WTC11 (cell line): ENCODE results near the gene GSG1L. TPM values are rescaled to one million over a fixed set of nuclear protein-coding genes. Genes with fewer than 3 reads are reported as not detected.

Source experiments
- ATAC-seq: fragments of 200-7000 bp; cut with Tn5 transposase; 2 replicates; pipeline ENCODE4 v1.10.0; 2021; ENCODE audit warnings: mild to moderate bottlenecking, moderate library complexity
- CTCF ChIA-PET: fragments of 300-600 bp; sonication (Branson Sonifier 250); formaldehyde crosslinking; loops from one replicate; lab custom pipeline; 2021; ENCODE audit warnings: antibody characterized with exemption; lab: Charles Lee
- POLR2A ChIA-PET: fragments of 350-600 bp; sonication (Branson Sonifier 250); formaldehyde crosslinking; loops from one replicate; lab custom pipeline; 2021; ENCODE audit warnings: antibody characterized with exemption; lab: Charles Lee
- DNase-seq: peaks from one replicate; pipeline ENCODE4 v3.0.0; 2021; ENCODE audit warnings: low spot score
- H3K27ac Mint-ChIP-seq: 2 replicates; pipeline ENCODE4 v1.8.0; 2021; ENCODE audit warnings: mixed read lengths
- H3K27me3 Mint-ChIP-seq: 2 replicates; pipeline ENCODE4 v1.8.0; 2021; ENCODE audit warnings: low read depth, mild to moderate bottlenecking, moderate library complexity, mixed read lengths
- H3K36me3 Mint-ChIP-seq: 2 replicates; pipeline ENCODE4 v1.8.0; 2021; ENCODE audit warnings: mixed read lengths
- H3K4me1 Mint-ChIP-seq: 2 replicates; pipeline ENCODE4 v1.8.0; 2022; ENCODE audit warnings: mixed read lengths
- H3K4me3 Mint-ChIP-seq: 2 replicates; pipeline ENCODE4 v1.8.0; 2021; ENCODE audit warnings: mild to moderate bottlenecking, moderate library complexity, mixed read lengths
- H3K9me3 Mint-ChIP-seq: 2 replicates; pipeline ENCODE4 v1.8.0; 2021; ENCODE audit warnings: mixed read lengths
- EMX1 ChIP-seq: fragments of 250-450 bp; sonication (Bioruptor Pico); IDR thresholded peaks from 2 replicates; pipeline ENCODE4 v1.8.0; 2021; ENCODE audit warnings: mild to moderate bottlenecking
- ETV6 ChIP-seq: sonication (generic); formaldehyde crosslinking; IDR thresholded peaks from 2 replicates; pipeline ENCODE4 v1.8.1; 2022; ENCODE audit warnings: mild to moderate bottlenecking, missing genetic modification reagents
- FOXP1 ChIP-seq: sonication (generic); formaldehyde crosslinking; IDR thresholded peaks from 2 replicates; pipeline ENCODE4 v1.8.0; 2022; ENCODE audit warnings: missing genetic modification reagents, mild to moderate bottlenecking, moderate library complexity, borderline replicate concordance
- GABPB1 ChIP-seq: sonication (generic); formaldehyde crosslinking; IDR thresholded peaks from 2 replicates; pipeline ENCODE4 v1.8.1; 2023; ENCODE audit warnings: mild to moderate bottlenecking, missing genetic modification reagents
- IRF2 ChIP-seq: sonication (generic); formaldehyde crosslinking; IDR thresholded peaks from 2 replicates; pipeline ENCODE4 v1.8.0; 2022; ENCODE audit warnings: low read depth, missing genetic modification reagents, borderline replicate concordance
- JUN ChIP-seq: sonication (generic); formaldehyde crosslinking; IDR thresholded peaks from 2 replicates; pipeline ENCODE4 v1.8.0; 2023; ENCODE audit warnings: mild to moderate bottlenecking, missing genetic modification reagents
- NR1H2 ChIP-seq: sonication (generic); formaldehyde crosslinking; IDR thresholded peaks from 2 replicates; pipeline ENCODE4 v1.9.0; 2021; ENCODE audit warnings: mild to moderate bottlenecking, moderate library complexity, missing genetic modification reagents
- OVOL2 ChIP-seq: fragments of 250-450 bp; sonication (Bioruptor Pico); IDR thresholded peaks from 2 replicates; pipeline ENCODE4 v1.9.0; 2021; ENCODE audit warnings: mild to moderate bottlenecking, borderline replicate concordance
- SOX15 ChIP-seq: fragments of 250-450 bp; sonication (Bioruptor Pico); IDR thresholded peaks from 2 replicates; pipeline ENCODE4 v1.9.0; 2021; ENCODE audit warnings: mild to moderate bottlenecking
- SP1 ChIP-seq: sonication (generic); formaldehyde crosslinking; conservative IDR thresholded peaks from 2 replicates; pipeline ENCODE4 v1.8.1; 2022; ENCODE audit warnings: missing genetic modification reagents
- TP53 ChIP-seq: sonication (generic); formaldehyde crosslinking; IDR thresholded peaks from 2 replicates; pipeline ENCODE4 v1.8.1; 2023; ENCODE audit warnings: mild to moderate bottlenecking, missing genetic modification reagents
- ZNF121 ChIP-seq: sonication (generic); formaldehyde crosslinking; IDR thresholded peaks from 2 replicates; pipeline ENCODE4 v1.8.0; 2023; ENCODE audit warnings: missing genetic modification reagents
- ZNF138 ChIP-seq: sonication (generic); formaldehyde crosslinking; conservative IDR thresholded peaks from 2 replicates; pipeline ENCODE4 v1.8.1; 2022; ENCODE audit warnings: mild to moderate bottlenecking, moderate library complexity, missing genetic modification reagents
- ZNF232 ChIP-seq: sonication (generic); formaldehyde crosslinking; IDR thresholded peaks from 2 replicates; pipeline ENCODE4 v1.8.0; 2022; ENCODE audit warnings: mild to moderate bottlenecking, missing genetic modification reagents
- ZNF317 ChIP-seq: sonication (generic); formaldehyde crosslinking; IDR thresholded peaks from 2 replicates; pipeline ENCODE4 v1.8.1; 2023; ENCODE audit warnings: low read depth, mild to moderate bottlenecking, moderate library complexity, missing genetic modification reagents, borderline replicate concordance
- total RNA-seq: library from RNA; stranded (reverse); gene quantifications from 3 replicates; pipeline ENCODE4 v1.2.3, GENCODE V29; 2021
- TF ChIP-seq, protein P1 (sequence below): fragments of 250-450 bp; sonication (Bioruptor Pico); IDR thresholded peaks from 2 replicates; pipeline ENCODE4 v1.8.0; 2021; ENCODE audit warnings: mild to moderate bottlenecking
- TF ChIP-seq, protein P2 (sequence below): sonication (generic); formaldehyde crosslinking; IDR thresholded peaks from 2 replicates; pipeline ENCODE4 v1.8.1; 2023; ENCODE audit warnings: mild to moderate bottlenecking, moderate library complexity, missing genetic modification reagents
- TF ChIP-seq, protein P3 (sequence below): sonication (generic); formaldehyde crosslinking; IDR thresholded peaks from 2 replicates; pipeline ENCODE4 v1.8.1; 2023; ENCODE audit warnings: mild to moderate bottlenecking, missing genetic modification reagents, moderate library complexity
- TF ChIP-seq, protein P4 (sequence below): sonication (generic); formaldehyde crosslinking; IDR thresholded peaks from 2 replicates; pipeline ENCODE4 v1.8.0; 2023; ENCODE audit warnings: missing genetic modification reagents, mild to moderate bottlenecking, borderline replicate concordance
- TF ChIP-seq, protein P5 (sequence below): fragments of 250-450 bp; sonication (Bioruptor Pico); IDR thresholded peaks from 2 replicates; pipeline ENCODE4 v1.9.0; 2021; ENCODE audit warnings: mild to moderate bottlenecking
- TF ChIP-seq, protein P6 (sequence below): sonication (generic); formaldehyde crosslinking; IDR thresholded peaks from 2 replicates; pipeline ENCODE4 v1.8.1; 2022; ENCODE audit warnings: low read depth, missing genetic modification reagents, borderline replicate concordance
- TF ChIP-seq, protein P7 (sequence below): sonication (generic); formaldehyde crosslinking; IDR thresholded peaks from 2 replicates; pipeline ENCODE4 v1.8.1; 2022; ENCODE audit warnings: mild to moderate bottlenecking, moderate library complexity, missing genetic modification reagents
- TF ChIP-seq, protein P8 (sequence below): sonication (generic); formaldehyde crosslinking; IDR thresholded peaks from 2 replicates; pipeline ENCODE4 v1.8.0; 2022; ENCODE audit warnings: mild to moderate bottlenecking, missing genetic modification reagents

Gene GSG1L
- total RNA-seq, 1 experiment from 2014 or later = 0.28 TPM

DNA sequence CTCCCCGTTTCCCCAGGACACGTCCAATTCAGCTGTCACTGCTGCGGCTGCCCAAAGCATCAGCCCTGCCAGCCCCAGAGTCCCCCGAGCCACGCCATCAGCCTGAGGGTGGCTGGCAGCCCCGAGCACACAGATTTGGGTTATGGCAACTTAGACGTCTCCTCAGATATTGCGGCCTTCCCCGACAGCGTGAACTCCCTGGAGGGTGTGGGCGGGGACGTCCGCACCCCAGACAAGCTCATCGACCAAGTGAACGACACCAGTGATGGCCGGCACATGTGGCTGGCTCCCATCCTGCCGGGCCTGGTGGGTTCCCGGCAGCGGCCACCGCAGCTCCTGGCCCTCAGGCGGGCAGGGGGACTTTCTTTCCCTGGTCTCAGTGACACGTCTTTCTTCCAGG lies 288.7 kb downstream of the GSG1L start:
- POLR2A ChIA-PET = no interaction called here
- Mint-ChIP-seq H3K36me3 (no peaks in the 10 kb centered on the region), H3K27ac (no peak overlapping the region), H3K4me1 (0 out of 2 replicates have a peak, but pooled peaks cover 2% of the 10 kb centered on the region), H3K9me3 (no peaks in the 10 kb centered on the region), H3K4me3 (no peak overlapping the region), H3K27me3 (no peaks in the 10 kb centered on the region)
- TF ChIP-seq, protein P1, sequence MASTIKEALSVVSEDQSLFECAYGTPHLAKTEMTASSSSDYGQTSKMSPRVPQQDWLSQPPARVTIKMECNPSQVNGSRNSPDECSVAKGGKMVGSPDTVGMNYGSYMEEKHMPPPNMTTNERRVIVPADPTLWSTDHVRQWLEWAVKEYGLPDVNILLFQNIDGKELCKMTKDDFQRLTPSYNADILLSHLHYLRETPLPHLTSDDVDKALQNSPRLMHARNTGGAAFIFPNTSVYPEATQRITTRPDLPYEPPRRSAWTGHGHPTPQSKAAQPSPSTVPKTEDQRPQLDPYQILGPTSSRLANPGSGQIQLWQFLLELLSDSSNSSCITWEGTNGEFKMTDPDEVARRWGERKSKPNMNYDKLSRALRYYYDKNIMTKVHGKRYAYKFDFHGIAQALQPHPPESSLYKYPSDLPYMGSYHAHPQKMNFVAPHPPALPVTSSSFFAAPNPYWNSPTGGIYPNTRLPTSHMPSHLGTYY (CRISPR knock-in tag) = no peak
- TF ChIP-seq TP53 = no peak
- no peak for TF ChIP-seq JUN (CRISPR knock-in tag)
- TF ChIP-seq, protein P2, sequence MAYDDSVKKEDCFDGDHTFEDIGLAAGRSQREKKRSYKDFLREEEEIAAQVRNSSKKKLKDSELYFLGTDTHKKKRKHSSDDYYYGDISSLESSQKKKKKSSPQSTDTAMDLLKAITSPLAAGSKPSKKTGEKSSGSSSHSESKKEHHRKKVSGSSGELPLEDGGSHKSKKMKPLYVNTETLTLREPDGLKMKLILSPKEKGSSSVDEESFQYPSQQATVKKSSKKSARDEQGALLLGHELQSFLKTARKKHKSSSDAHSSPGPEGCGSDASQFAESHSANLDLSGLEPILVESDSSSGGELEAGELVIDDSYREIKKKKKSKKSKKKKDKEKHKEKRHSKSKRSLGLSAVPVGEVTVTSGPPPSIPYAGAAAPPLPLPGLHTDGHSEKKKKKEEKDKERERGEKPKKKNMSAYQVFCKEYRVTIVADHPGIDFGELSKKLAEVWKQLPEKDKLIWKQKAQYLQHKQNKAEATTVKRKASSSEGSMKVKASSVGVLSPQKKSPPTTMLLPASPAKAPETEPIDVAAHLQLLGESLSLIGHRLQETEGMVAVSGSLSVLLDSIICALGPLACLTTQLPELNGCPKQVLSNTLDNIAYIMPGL = no peak
- no peak for TF ChIP-seq FOXP1 (CRISPR knock-in tag)
- TF ChIP-seq EMX1 (CRISPR knock-in tag) = no peak
- TF ChIP-seq ETV6 (CRISPR knock-in tag) = no peak
- no peak for TF ChIP-seq ZNF121 (CRISPR knock-in tag)
- TF ChIP-seq ZNF138 (CRISPR knock-in tag) = no peak
- no peak for TF ChIP-seq SOX15 (CRISPR knock-in tag)
- no peak for TF ChIP-seq NR1H2 (CRISPR knock-in tag)
- TF ChIP-seq, protein P3, sequence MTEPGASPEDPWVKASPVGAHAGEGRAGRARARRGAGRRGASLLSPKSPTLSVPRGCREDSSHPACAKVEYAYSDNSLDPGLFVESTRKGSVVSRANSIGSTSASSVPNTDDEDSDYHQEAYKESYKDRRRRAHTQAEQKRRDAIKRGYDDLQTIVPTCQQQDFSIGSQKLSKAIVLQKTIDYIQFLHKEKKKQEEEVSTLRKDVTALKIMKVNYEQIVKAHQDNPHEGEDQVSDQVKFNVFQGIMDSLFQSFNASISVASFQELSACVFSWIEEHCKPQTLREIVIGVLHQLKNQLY (CRISPR knock-in tag) = no peak
- no peak for TF ChIP-seq ZNF232 (CRISPR knock-in tag)
- no peak for TF ChIP-seq SP1 (CRISPR knock-in tag)
- no peak for TF ChIP-seq ZNF317 (CRISPR knock-in tag)
- no peak for ATAC-seq
- CTCF ChIA-PET = interaction anchor here (1.4 to 2.0 kb wide), 2 partner anchors 84 to 93 kb away, joined by 4 to 12 read pairs; no protein-coding TSS in a partner anchor
- DNase-seq = no peak

DNA sequence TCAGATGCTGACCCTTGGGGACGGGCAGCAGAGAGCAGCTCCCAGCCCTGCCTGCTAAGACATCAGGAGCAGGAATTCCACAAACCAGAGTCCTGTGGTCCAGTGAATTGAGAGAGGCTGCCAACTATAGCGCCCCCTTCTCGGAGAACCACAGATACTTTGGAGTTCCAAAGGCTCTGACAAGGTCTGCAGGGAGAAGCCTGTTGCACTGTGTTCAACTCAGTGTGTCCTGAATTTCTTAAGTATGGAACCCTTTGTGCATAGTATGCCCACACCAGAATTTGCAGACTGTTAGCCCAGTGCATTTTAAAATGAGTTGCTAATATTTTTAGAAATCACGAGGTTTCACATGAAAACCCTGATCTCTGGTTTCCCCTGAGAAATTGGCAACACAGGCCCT lies 290.2 kb downstream of the GSG1L start:
- Mint-ChIP-seq H3K4me3 (no peak overlapping the region), H3K36me3 (no peaks in the 10 kb centered on the region), H3K27ac (no peak overlapping the region), H3K9me3 (no peaks in the 10 kb centered on the region), H3K27me3 (no peaks in the 10 kb centered on the region), H3K4me1 (no peaks in the 10 kb centered on the region)
- ATAC-seq = no peak
- ChIA-PET CTCF (interaction anchor here (0.9 to 1.6 kb wide), 2 partner anchors 75 to 94 kb away, joined by 3 to 4 read pairs; no protein-coding TSS in a partner anchor), POLR2A (no interaction called here)
- DNase-seq = no peak
- TF ChIP-seq, protein P4, sequence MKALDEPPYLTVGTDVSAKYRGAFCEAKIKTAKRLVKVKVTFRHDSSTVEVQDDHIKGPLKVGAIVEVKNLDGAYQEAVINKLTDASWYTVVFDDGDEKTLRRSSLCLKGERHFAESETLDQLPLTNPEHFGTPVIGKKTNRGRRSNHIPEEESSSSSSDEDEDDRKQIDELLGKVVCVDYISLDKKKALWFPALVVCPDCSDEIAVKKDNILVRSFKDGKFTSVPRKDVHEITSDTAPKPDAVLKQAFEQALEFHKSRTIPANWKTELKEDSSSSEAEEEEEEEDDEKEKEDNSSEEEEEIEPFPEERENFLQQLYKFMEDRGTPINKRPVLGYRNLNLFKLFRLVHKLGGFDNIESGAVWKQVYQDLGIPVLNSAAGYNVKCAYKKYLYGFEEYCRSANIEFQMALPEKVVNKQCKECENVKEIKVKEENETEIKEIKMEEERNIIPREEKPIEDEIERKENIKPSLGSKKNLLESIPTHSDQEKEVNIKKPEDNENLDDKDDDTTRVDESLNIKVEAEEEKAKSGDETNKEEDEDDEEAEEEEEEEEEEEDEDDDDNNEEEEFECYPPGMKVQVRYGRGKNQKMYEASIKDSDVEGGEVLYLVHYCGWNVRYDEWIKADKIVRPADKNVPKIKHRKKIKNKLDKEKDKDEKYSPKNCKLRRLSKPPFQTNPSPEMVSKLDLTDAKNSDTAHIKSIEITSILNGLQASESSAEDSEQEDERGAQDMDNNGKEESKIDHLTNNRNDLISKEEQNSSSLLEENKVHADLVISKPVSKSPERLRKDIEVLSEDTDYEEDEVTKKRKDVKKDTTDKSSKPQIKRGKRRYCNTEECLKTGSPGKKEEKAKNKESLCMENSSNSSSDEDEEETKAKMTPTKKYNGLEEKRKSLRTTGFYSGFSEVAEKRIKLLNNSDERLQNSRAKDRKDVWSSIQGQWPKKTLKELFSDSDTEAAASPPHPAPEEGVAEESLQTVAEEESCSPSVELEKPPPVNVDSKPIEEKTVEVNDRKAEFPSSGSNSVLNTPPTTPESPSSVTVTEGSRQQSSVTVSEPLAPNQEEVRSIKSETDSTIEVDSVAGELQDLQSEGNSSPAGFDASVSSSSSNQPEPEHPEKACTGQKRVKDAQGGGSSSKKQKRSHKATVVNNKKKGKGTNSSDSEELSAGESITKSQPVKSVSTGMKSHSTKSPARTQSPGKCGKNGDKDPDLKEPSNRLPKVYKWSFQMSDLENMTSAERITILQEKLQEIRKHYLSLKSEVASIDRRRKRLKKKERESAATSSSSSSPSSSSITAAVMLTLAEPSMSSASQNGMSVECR (CRISPR knock-in tag) = no peak
- TF ChIP-seq ZNF317 (CRISPR knock-in tag) = no peak
- TF ChIP-seq, protein P5, sequence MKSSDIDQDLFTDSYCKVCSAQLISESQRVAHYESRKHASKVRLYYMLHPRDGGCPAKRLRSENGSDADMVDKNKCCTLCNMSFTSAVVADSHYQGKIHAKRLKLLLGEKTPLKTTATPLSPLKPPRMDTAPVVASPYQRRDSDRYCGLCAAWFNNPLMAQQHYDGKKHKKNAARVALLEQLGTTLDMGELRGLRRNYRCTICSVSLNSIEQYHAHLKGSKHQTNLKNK (CRISPR knock-in tag) = no peak
- no peak for TF ChIP-seq GABPB1 (CRISPR knock-in tag)
- TF ChIP-seq, protein P6, sequence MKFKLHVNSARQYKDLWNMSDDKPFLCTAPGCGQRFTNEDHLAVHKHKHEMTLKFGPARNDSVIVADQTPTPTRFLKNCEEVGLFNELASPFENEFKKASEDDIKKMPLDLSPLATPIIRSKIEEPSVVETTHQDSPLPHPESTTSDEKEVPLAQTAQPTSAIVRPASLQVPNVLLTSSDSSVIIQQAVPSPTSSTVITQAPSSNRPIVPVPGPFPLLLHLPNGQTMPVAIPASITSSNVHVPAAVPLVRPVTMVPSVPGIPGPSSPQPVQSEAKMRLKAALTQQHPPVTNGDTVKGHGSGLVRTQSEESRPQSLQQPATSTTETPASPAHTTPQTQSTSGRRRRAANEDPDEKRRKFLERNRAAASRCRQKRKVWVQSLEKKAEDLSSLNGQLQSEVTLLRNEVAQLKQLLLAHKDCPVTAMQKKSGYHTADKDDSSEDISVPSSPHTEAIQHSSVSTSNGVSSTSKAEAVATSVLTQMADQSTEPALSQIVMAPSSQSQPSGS (CRISPR knock-in tag) = no peak
- TF ChIP-seq ZNF138 (CRISPR knock-in tag) = no peak
- TF ChIP-seq, protein P7, sequence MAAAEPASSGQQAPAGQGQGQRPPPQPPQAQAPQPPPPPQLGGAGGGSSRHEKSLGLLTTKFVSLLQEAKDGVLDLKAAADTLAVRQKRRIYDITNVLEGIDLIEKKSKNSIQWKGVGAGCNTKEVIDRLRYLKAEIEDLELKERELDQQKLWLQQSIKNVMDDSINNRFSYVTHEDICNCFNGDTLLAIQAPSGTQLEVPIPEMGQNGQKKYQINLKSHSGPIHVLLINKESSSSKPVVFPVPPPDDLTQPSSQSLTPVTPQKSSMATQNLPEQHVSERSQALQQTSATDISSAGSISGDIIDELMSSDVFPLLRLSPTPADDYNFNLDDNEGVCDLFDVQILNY (CRISPR knock-in tag) = no peak
- TF ChIP-seq, protein P8, sequence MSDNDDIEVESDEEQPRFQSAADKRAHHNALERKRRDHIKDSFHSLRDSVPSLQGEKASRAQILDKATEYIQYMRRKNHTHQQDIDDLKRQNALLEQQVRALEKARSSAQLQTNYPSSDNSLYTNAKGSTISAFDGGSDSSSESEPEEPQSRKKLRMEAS (CRISPR knock-in tag) = no peak
- no peak for TF ChIP-seq IRF2 (CRISPR knock-in tag)
- no peak for TF ChIP-seq OVOL2 (CRISPR knock-in tag)
